IMR-90 (cell line): ENCODE measurements around the gene KCNA10. TPM values are rescaled to one million over a fixed set of nuclear protein-coding genes. Genes with fewer than 3 reads are reported as not detected.

Experiments used
- ATAC-seq: fragments of 200-7000 bp; cut with Tn5 transposase; 2 replicates; pipeline ENCODE4 v1.9.1; 2020; ENCODE audit warnings: low read depth, mild to moderate bottlenecking, moderate library complexity
- BruUV-seq: library from RNA; stranded (reverse); fragments of 400-500 nt; replicated peaks from 2 replicates; lab custom pipeline; 2021; lab: Mats Ljungman, UMichigan
- CTCF ChIA-PET: fragments of 300-600 bp; formaldehyde crosslinking; extraction: SDS; loops from one replicate; lab custom pipeline; 2021; ENCODE audit warnings: antibody characterized with exemption; lab: Yijun Ruan, JAX
- POLR2A ChIA-PET: fragments of 300-600 bp; sonication (Branson Sonifier 250); formaldehyde crosslinking; loops from one replicate; lab custom pipeline; 2022; ENCODE audit warnings: antibody characterized with exemption; ENCODE audit not compliant: unreplicated experiment; lab: Charles Lee
- DNase-seq: peaks from one replicate; pipeline ENCODE4 v3.0.0; 2013
- H2AFZ ChIP-seq: replicated peaks from 2 replicates; pipeline ENCODE3; 2013; ENCODE audit warnings: low read length, mild to moderate bottlenecking; ENCODE audit not compliant: poor library complexity
- H2AK5ac ChIP-seq: 2 replicates; pipeline ENCODE4 v1.6.1; 2013; ENCODE audit warnings: low read depth, low read length, inconsistent platforms
- H2AK9ac ChIP-seq: replicated peaks from 2 replicates; pipeline ENCODE3; 2013; ENCODE audit warnings: mild to moderate bottlenecking, low read depth, low read length, moderate library complexity; ENCODE audit not compliant: poor library complexity
- H2BK120ac ChIP-seq: 2 replicates; pipeline ENCODE4 v1.6.1; 2013; ENCODE audit warnings: low read depth, low read length, inconsistent platforms
- H2BK15ac ChIP-seq: 3 replicates; pipeline ENCODE4 v1.6.1; 2013; ENCODE audit warnings: low read depth, low read length, inconsistent platforms
- H2BK20ac ChIP-seq: 2 replicates; pipeline ENCODE4 v1.6.1; 2013; ENCODE audit warnings: low read depth, mild to moderate bottlenecking, inconsistent platforms, low read length, moderate library complexity
- H2BK5ac ChIP-seq: 2 replicates; pipeline ENCODE4 v1.6.1; 2013; ENCODE audit warnings: mild to moderate bottlenecking, low read depth, low read length, inconsistent platforms; ENCODE audit not compliant: poor library complexity, severe bottlenecking
- H3K14ac ChIP-seq: replicated peaks from 2 replicates; pipeline ENCODE4 v1.6.1; 2013; ENCODE audit warnings: low read depth, low read length, inconsistent platforms
- H3K18ac ChIP-seq: 2 replicates; pipeline ENCODE4 v1.6.1; 2013; ENCODE audit warnings: low read depth, low read length, control low read depth
- H3K23ac ChIP-seq: 2 replicates; pipeline ENCODE4 v1.6.1; 2013; ENCODE audit warnings: low read depth, low read length, inconsistent platforms
- H3K27ac ChIP-seq: 2 replicates; pipeline ENCODE4 v1.5.1; 2013; ENCODE audit warnings: mild to moderate bottlenecking, control low read depth, low read length; ENCODE audit not compliant: insufficient read depth
- H3K27me3 ChIP-seq: 2 replicates; pipeline ENCODE4 v1.6.1; 2013; ENCODE audit warnings: low read length; ENCODE audit not compliant: control insufficient read depth, insufficient read depth
- H3K36me3 ChIP-seq: 2 replicates; pipeline ENCODE4 v1.6.1; 2013; ENCODE audit warnings: low read length, mixed read lengths; ENCODE audit not compliant: control insufficient read depth, insufficient read depth
- H3K4ac ChIP-seq: 2 replicates; pipeline ENCODE4 v1.6.1; 2013; ENCODE audit warnings: low read depth, low read length, inconsistent platforms
- H3K4me1 ChIP-seq: 2 replicates; pipeline ENCODE4 v1.6.1; 2013; ENCODE audit warnings: low read length, mixed read lengths; ENCODE audit not compliant: control insufficient read depth, insufficient read depth
- H3K4me2 ChIP-seq: 2 replicates; pipeline ENCODE4 v1.6.1; 2013; ENCODE audit warnings: low read depth, mild to moderate bottlenecking, control low read depth, low read length, moderate library complexity
- H3K4me3 ChIP-seq: 2 replicates; pipeline ENCODE4 v1.5.1; 2013; ENCODE audit warnings: low read depth, mild to moderate bottlenecking, control low read depth, low read length, moderate library complexity; ENCODE audit not compliant: insufficient read depth
- H3K56ac ChIP-seq: 2 replicates; pipeline ENCODE4 v1.6.1; 2013; ENCODE audit warnings: low read length, inconsistent platforms; ENCODE audit not compliant: insufficient read depth; ENCODE audit errors: extremely low read depth
- H3K79me1 ChIP-seq, 2 experiments: 2 replicates each; pipeline ENCODE4 v1.6.1; 2013; ENCODE audit warnings: low read length in 2 of 2, inconsistent platforms in 1 of 2, low read depth in 1 of 2
- H3K9ac ChIP-seq: 2 replicates; pipeline ENCODE4 v1.6.1; 2013; ENCODE audit warnings: low read depth, low read length, control low read depth
- H3K9me1 ChIP-seq: 2 replicates; pipeline ENCODE4 v1.6.1; 2013; ENCODE audit warnings: low read length, inconsistent platforms; ENCODE audit not compliant: insufficient read depth
- H3K9me3 ChIP-seq: 2 replicates; pipeline ENCODE4 v1.6.1; 2013; ENCODE audit warnings: low read length; ENCODE audit not compliant: control insufficient read depth, insufficient read depth
- H4K20me1 ChIP-seq: 2 replicates; pipeline ENCODE4 v1.6.1; 2013; ENCODE audit warnings: low read length, inconsistent platforms; ENCODE audit not compliant: insufficient read depth
- H4K5ac ChIP-seq: 2 replicates; pipeline ENCODE4 v1.6.1; 2013; ENCODE audit warnings: mild to moderate bottlenecking, low read depth, low read length, control low read depth
- H4K8ac ChIP-seq, 2 experiments: 2 replicates each; pipeline ENCODE4 v1.6.1; 2013; ENCODE audit warnings: low read depth in 2 of 2, low read length in 2 of 2, control low read depth in 1 of 2, inconsistent platforms in 1 of 2
- H4K91ac ChIP-seq: 2 replicates; pipeline ENCODE4 v1.6.1; 2013; ENCODE audit warnings: low read depth, low read length, inconsistent platforms; ENCODE audit not compliant: insufficient read depth
- BHLHE40 ChIP-seq: fragments of 150-350 bp; IDR thresholded peaks from 2 replicates; pipeline ENCODE4 v1.6.1; 2016; ENCODE audit warnings: mild to moderate bottlenecking, low read depth, low read length
- CEBPB ChIP-seq: IDR thresholded peaks from 2 replicates; pipeline ENCODE4 v1.6.1; 2012; ENCODE audit warnings: low read depth, low read length, improper control_type of control experiment
- CHD1 ChIP-seq: IDR thresholded peaks from 2 replicates; pipeline ENCODE4 v1.6.1; 2012; ENCODE audit warnings: low read depth, low read length, improper control_type of control experiment
- CTCF ChIP-seq: conservative IDR thresholded peaks from 2 replicates; pipeline ENCODE4 v1.5.1; 2012; ENCODE audit warnings: mild to moderate bottlenecking, low read depth, low read length, improper control_type of control experiment
- ELK1 ChIP-seq: fragments of 150-350 bp; IDR thresholded peaks from 2 replicates; pipeline ENCODE4 v1.6.1; 2016; ENCODE audit warnings: low read depth, mild to moderate bottlenecking, low read length, moderate library complexity, borderline replicate concordance
- FOS ChIP-seq: fragments of 150-350 bp; IDR thresholded peaks from 2 replicates; pipeline ENCODE4 v1.6.1; 2016; ENCODE audit warnings: low read depth, low read length
- MAFK ChIP-seq: IDR thresholded peaks from 2 replicates; pipeline ENCODE4 v1.6.1; 2012; ENCODE audit warnings: low read depth, low read length, improper control_type of control experiment
- MAZ ChIP-seq: IDR thresholded peaks from 2 replicates; pipeline ENCODE4 v1.6.1; 2012; ENCODE audit warnings: low read depth, mild to moderate bottlenecking, low read length, improper control_type of control experiment, moderate library complexity, borderline replicate concordance
- MXI1 ChIP-seq: IDR thresholded peaks from 2 replicates; pipeline ENCODE4 v1.6.1; 2012; ENCODE audit warnings: low read depth, mild to moderate bottlenecking, low read length, moderate library complexity, borderline replicate concordance
- NFE2L2 ChIP-seq: fragments of 150-350 bp; IDR thresholded peaks from 2 replicates; pipeline ENCODE4 v1.6.1; 2016; ENCODE audit warnings: low read depth, mild to moderate bottlenecking, low read length
- POLR2A ChIP-seq: IDR thresholded peaks from 2 replicates; pipeline ENCODE4 v1.6.1; 2012; ENCODE audit warnings: mild to moderate bottlenecking, low read depth, low read length
- RAD21 ChIP-seq: IDR thresholded peaks from 2 replicates; pipeline ENCODE4 v1.6.1; 2012; ENCODE audit warnings: low read length, improper control_type of control experiment
- RCOR1 ChIP-seq: IDR thresholded peaks from 2 replicates; pipeline ENCODE4 v1.6.1; 2012; ENCODE audit warnings: mild to moderate bottlenecking, low read length, improper control_type of control experiment; ENCODE audit not compliant: insufficient replicate concordance
- RFX5 ChIP-seq: IDR thresholded peaks from 2 replicates; pipeline ENCODE4 v1.8.0; 2012; ENCODE audit warnings: low read depth, mild to moderate bottlenecking, low read length, moderate library complexity
- SMC3 ChIP-seq: fragments of 150-350 bp; IDR thresholded peaks from 2 replicates; pipeline ENCODE4 v1.6.1; 2016; ENCODE audit warnings: low read depth, mild to moderate bottlenecking, antibody characterized with exemption, low read length, moderate library complexity
- USF2 ChIP-seq: fragments of 150-350 bp; IDR thresholded peaks from 2 replicates; pipeline ENCODE4 v1.6.1; 2017; ENCODE audit warnings: mild to moderate bottlenecking, antibody characterized with exemption, low read length, low read depth
- WGBS, 2 experiments: methylation state at CpG; one replicate each; pipeline versions ENCODE4 v1.1.5 to v1.1.7; 2013; ENCODE audit warnings: missing lambda C conversion rate in 2 of 2; ENCODE audit not compliant: insufficient read length in 1 of 2; ENCODE audit errors: extremely low coverage in 2 of 2; 5-methylcytosine and 5-hydroxymethylcytosine counted together
- dilution Hi-C: fragments of 300-500 bp; cut with HindIII; formaldehyde crosslinking; loops from one replicate; pipeline ENCODE4 v1.14.3; 2018; ENCODE audit warnings: low sequenced_read_pairs; ENCODE audit not compliant: unreplicated experiment
- in situ Hi-C: fragments of 300-500 bp; cut with MboI; formaldehyde crosslinking; loops from 3 replicates; pipeline ENCODE4 v1.14.3; 2019; ENCODE audit warnings: low sequenced_read_pairs, inconsistent platforms, mixed read lengths
- intact Hi-C: fragments of 100-400 bp; cut with micrococcal nuclease; formaldehyde crosslinking; loops from 2 replicates; pipeline ENCODE4 v1.10.0; 2022
- polyA plus RNA-seq, 3 experiments: library from polyadenylated mRNA; depleted of rRNA; stranded (reverse); fragments of >200 nt; gene quantifications; 2 replicates each; pipeline ENCODE4 v1.2.3, GENCODE V29; 2012; ENCODE audit warnings: low replicate concordance in 1 of 3
- total RNA-seq: library from RNA; depleted of rRNA; stranded (reverse); fragments of >200 nt; gene quantifications from 2 replicates; pipeline ENCODE4 v1.2.3, GENCODE V29; 2012

KCNA10 gene
- total and polyA plus RNA-seq, 2 of the 4 experiments (the other 2 are of a cell fraction) = not detected

- Histone ChIP-seq H3K9ac (no peak overlapping the region), H3K4me3 (no peak overlapping the region), H3K18ac (no peak overlapping the region), H3K36me3 (no peaks in the 10 kb centered on the region), H3K27me3 (peaks cover 23% of the 10 kb centered on the region), H4K20me1 (no peaks in the 10 kb centered on the region), H3K9me1 (no peaks in the 10 kb centered on the region), H2BK120ac (no peak overlapping the region), H3K4ac (no peak overlapping the region), H4K8ac (no peak overlapping the region), H3K79me1 (no peaks in the 10 kb centered on the region), H3K4me1 (peaks cover 2% of the 10 kb centered on the region; the same call in 1 of the 2 replicates), H3K14ac (no peak overlapping the region), H3K9me3 (no peaks in the 10 kb centered on the region), H4K5ac (no peak overlapping the region), H4K91ac (no peak overlapping the region), H2AK9ac (no peak overlapping the region), H2BK20ac (no peak overlapping the region), H2AFZ (peak overlapping the region; percentile 49), H2BK15ac (no peak overlapping the region), H2BK5ac (no peak overlapping the region), H3K4me2 (no peak overlapping the region), H2AK5ac (no peak overlapping the region), H3K56ac (no peak overlapping the region), H3K23ac (no peak overlapping the region), H3K27ac (no peak overlapping the region)
- ChIA-PET CTCF (interaction anchor here (0.9 to 1.3 kb wide), 3 partner anchors 13 to 62 kb away, joined by 3 to 5 read pairs (median 3); no protein-coding TSS in a partner anchor), POLR2A (no interaction called here)
- DNase-seq = no peak
- TF ChIP-seq MAZ = no peak
- TF ChIP-seq BHLHE40 = no peak
- TF ChIP-seq NFE2L2 = no peak
- no peak for TF ChIP-seq SMC3
- no peak for TF ChIP-seq USF2
- no peak for TF ChIP-seq ELK1
- no peak for TF ChIP-seq MXI1
- TF ChIP-seq FOS = no peak
- no peak for TF ChIP-seq CEBPB
- no peak for TF ChIP-seq RCOR1
- no peak for TF ChIP-seq RFX5
- no peak for TF ChIP-seq MAFK
- no peak for TF ChIP-seq CHD1
- TF ChIP-seq CTCF = no peak
- TF ChIP-seq POLR2A = no peak
- no peak for TF ChIP-seq RAD21
- 24% methylated on average over 4 of the region's 18 CpGs; no CpG with 5 or more reads in 1 of the 2 experiments for WGBS, 2 experiments
- intact Hi-C loops (no loop called here), in situ Hi-C loops (no loop called here), dilution Hi-C loops (no loop called here)
- no TSS peak for BruUV-seq
- peak; percentile 30; the same call in 1 of the 2 replicates for ATAC-seq
Observed at GRCh38 chr1:110482662-110483307, 36.2 kb downstream of the KCNA10 start.
